ENCODE data around the gene COL6A2.

Gene COL6A2

GRCh38 chr21:46112725-46113215, 14.9 kb downstream of the COL6A2 start:
- DNase-seq, result no peak

- DNase-seq, result no peak
Observed at GRCh38 chr21:46113497-46114176, 15.7 kb downstream of the COL6A2 start.

- DNase-seq, result no peak
Observed at GRCh38 chr21:46114963-46115362, 17.1 kb downstream of the COL6A2 start.

GRCh38 chr21:46115441-46116188, 17.7 kb downstream of the COL6A2 start:
- DNase-seq, result no peak

GRCh38 chr21:46116189-46116775, 18.4 kb downstream of the COL6A2 start:
- no peak for DNase-seq

- DNase-seq, result no peak
Observed at GRCh38 chr21:46116776-46117585, 19.1 kb downstream of the COL6A2 start.

GRCh38 chr21:46117586-46118315, 19.8 kb downstream of the COL6A2 start:
- DNase-seq, result no peak

GRCh38 chr21:46118316-46119143, 20.6 kb downstream of the COL6A2 start:
- no peak for DNase-seq

- no peak for DNase-seq
Observed at GRCh38 chr21:46119144-46119636, 21.3 kb downstream of the COL6A2 start.

GRCh38 chr21:46119637-46120271, 21.8 kb downstream of the COL6A2 start:
- no peak for DNase-seq

- no peak for DNase-seq
Observed at GRCh38 chr21:46120301-46121285, 22.7 kb downstream of the COL6A2 start.

- no peak for DNase-seq
Observed at GRCh38 chr21:46121286-46122221, 23.6 kb downstream of the COL6A2 start.

- DNase-seq, result no peak
Observed at GRCh38 chr21:46122237-46122671, 24.3 kb downstream of the COL6A2 start.

GRCh38 chr21:46122758-46123683, 25.1 kb downstream of the COL6A2 start:
- DNase-seq, result no peak
